ENCODE measurements around the gene PPL.

The PPL gene

DNA sequence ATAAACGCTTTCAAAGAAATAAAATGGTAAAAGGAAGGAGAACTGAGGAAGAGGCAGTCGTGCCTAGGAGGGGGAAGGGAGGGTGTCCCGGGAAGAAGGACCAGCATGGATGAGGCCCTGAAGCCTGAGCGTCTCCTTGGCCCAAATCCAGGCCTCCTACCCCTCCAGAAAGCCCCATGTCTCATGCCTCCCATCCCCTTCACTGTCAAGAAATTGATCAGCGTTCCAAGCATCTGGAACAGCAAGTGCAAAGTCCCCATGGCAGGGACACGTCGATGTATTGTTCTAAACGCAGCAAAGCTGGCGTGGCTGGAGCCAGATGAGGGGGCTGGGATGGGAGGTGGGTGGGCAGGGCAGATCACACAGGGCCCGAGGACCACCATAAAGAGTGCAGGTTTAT is 43.7 kb upstream of the PPL start:
- TF ChIP-seq SALL2 (tag by site-specific recombination; IDR thresholded peaks at IDR 0.05; ENCODE audit: borderline replicate concordance) = no peak
- no peak for TF ChIP-seq YY2 (tag by site-specific recombination; IDR thresholded peaks at IDR 0.05)
- no peak for TF ChIP-seq ZNF155 (tag by site-specific recombination; IDR thresholded peaks at IDR 0.05)
- TF ChIP-seq ZNF518A (tag by site-specific recombination; conservative IDR thresholded peaks at IDR 0.05; ENCODE audit: low read depth) = no peak
- TF ChIP-seq ZNF48 (tag by site-specific recombination; IDR thresholded peaks at IDR 0.05) = no peak
- no peak for TF ChIP-seq ZNF776 (tag by site-specific recombination; IDR thresholded peaks at IDR 0.05; ENCODE audit: borderline replicate concordance)
- TF ChIP-seq, protein P1, sequence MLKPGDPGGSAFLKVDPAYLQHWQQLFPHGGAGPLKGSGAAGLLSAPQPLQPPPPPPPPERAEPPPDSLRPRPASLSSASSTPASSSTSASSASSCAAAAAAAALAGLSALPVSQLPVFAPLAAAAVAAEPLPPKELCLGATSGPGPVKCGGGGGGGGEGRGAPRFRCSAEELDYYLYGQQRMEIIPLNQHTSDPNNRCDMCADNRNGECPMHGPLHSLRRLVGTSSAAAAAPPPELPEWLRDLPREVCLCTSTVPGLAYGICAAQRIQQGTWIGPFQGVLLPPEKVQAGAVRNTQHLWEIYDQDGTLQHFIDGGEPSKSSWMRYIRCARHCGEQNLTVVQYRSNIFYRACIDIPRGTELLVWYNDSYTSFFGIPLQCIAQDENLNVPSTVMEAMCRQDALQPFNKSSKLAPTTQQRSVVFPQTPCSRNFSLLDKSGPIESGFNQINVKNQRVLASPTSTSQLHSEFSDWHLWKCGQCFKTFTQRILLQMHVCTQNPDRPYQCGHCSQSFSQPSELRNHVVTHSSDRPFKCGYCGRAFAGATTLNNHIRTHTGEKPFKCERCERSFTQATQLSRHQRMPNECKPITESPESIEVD (tag by site-specific recombination; IDR thresholded peaks at IDR 0.05) = no peak
- TF ChIP-seq ZNF350 (tag by site-specific recombination; IDR thresholded peaks at IDR 0.05) = no peak
- Histone ChIP-seq H3K27ac (ENCODE audit: extremely low read depth, low read depth, low read length) (no peak overlapping the region), H3K4me1 (ENCODE audit: control insufficient read depth, insufficient read depth, low read length) (no peaks in the 10 kb centered on the region), H3K9me3 (ENCODE audit: control insufficient read depth, insufficient read depth, low read depth, low read length) (no peaks in the 10 kb centered on the region), H3K4me3 (ENCODE audit: low read depth, low read length) (no peak overlapping the region), H3K36me3 (ENCODE audit: control insufficient read depth in 2 of 2, insufficient read depth in 1 of 2, low read length in 2 of 2) (no peaks in the 10 kb centered on the region)
- ChIA-PET POLR2A (no interaction called here), CTCF (no interaction called here)

DNA sequence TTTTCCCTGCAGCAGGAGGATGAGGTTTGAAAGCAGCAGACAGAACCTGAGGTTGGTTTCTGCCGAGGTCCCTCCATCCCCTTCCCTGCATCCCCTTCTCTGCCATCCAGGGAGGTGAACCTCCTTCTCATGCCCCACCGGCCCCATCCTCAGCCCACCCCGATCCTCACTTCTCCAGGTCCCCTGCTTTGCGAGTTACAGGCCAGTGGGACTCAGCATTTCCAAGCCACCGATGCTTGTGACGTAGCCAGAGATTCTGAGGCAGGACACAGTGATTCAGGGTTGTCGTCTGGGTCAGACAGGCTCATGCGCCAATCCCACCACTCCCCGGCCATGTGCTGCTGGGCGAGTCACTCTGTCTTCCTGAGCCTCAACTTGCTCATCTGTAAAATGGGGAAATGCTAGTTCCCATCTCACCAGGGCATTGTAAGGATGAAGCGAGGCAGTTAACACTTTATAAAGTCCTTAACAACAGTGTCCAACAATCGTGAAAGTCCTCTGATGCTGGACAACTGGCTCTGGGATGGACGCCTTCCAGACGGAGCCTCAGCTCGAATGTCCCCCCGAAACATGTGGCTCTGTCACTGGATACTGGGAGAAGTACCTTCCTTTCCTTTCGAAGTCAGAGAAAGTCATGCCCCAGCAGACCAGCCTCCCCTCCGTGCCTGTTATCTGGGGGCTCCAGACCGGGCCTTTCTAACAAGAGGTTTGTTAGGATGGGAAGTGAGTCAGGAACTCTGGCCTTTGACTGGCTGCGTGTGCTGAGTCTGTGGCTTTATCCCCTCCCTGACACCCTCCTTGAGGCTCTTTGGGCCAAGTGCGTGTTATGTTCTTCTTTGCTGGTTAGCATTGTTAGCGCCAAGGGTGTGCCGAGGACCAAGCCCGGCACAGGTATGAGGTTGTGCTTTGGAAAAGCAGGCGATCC is 43.0 kb upstream of the PPL start:
- POLR2A ChIA-PET = no interaction called here
- CTCF ChIA-PET = no interaction called here
- Histone ChIP-seq H3K4me3 (ENCODE audit: low read depth, low read length) (no peak overlapping the region), H3K4me1 (ENCODE audit: control insufficient read depth, insufficient read depth, low read length) (no peaks in the 10 kb centered on the region), H3K27ac (ENCODE audit: extremely low read depth, low read depth, low read length) (no peak overlapping the region), H3K9me3 (ENCODE audit: control insufficient read depth, insufficient read depth, low read depth, low read length) (no peaks in the 10 kb centered on the region), H3K36me3 (ENCODE audit: control insufficient read depth in 2 of 2, insufficient read depth in 1 of 2, low read length in 2 of 2) (no peaks in the 10 kb centered on the region)
- TF ChIP-seq HOXD13 (CRISPR knock-in tag; IDR thresholded peaks at IDR 0.05; ENCODE audit: borderline replicate concordance) (no peak), MYNN (tag by site-specific recombination; IDR thresholded peaks at IDR 0.05; ENCODE audit: borderline replicate concordance) (no peak), KLF1 (tag by site-specific recombination; IDR thresholded peaks at IDR 0.05) (0 out of 2 replicates have a peak, but pooled peaks have one; percentile 10), KLF8 (tag by site-specific recombination; IDR thresholded peaks at IDR 0.05) (no peak), ZNF114 (tag by site-specific recombination; IDR thresholded peaks at IDR 0.05) (no peak), ZNF146 (tag by site-specific recombination; IDR thresholded peaks at IDR 0.05) (no peak), SCRT2 (tag by site-specific recombination; IDR thresholded peaks at IDR 0.05) (no peak)
- TF ChIP-seq, protein P2, sequence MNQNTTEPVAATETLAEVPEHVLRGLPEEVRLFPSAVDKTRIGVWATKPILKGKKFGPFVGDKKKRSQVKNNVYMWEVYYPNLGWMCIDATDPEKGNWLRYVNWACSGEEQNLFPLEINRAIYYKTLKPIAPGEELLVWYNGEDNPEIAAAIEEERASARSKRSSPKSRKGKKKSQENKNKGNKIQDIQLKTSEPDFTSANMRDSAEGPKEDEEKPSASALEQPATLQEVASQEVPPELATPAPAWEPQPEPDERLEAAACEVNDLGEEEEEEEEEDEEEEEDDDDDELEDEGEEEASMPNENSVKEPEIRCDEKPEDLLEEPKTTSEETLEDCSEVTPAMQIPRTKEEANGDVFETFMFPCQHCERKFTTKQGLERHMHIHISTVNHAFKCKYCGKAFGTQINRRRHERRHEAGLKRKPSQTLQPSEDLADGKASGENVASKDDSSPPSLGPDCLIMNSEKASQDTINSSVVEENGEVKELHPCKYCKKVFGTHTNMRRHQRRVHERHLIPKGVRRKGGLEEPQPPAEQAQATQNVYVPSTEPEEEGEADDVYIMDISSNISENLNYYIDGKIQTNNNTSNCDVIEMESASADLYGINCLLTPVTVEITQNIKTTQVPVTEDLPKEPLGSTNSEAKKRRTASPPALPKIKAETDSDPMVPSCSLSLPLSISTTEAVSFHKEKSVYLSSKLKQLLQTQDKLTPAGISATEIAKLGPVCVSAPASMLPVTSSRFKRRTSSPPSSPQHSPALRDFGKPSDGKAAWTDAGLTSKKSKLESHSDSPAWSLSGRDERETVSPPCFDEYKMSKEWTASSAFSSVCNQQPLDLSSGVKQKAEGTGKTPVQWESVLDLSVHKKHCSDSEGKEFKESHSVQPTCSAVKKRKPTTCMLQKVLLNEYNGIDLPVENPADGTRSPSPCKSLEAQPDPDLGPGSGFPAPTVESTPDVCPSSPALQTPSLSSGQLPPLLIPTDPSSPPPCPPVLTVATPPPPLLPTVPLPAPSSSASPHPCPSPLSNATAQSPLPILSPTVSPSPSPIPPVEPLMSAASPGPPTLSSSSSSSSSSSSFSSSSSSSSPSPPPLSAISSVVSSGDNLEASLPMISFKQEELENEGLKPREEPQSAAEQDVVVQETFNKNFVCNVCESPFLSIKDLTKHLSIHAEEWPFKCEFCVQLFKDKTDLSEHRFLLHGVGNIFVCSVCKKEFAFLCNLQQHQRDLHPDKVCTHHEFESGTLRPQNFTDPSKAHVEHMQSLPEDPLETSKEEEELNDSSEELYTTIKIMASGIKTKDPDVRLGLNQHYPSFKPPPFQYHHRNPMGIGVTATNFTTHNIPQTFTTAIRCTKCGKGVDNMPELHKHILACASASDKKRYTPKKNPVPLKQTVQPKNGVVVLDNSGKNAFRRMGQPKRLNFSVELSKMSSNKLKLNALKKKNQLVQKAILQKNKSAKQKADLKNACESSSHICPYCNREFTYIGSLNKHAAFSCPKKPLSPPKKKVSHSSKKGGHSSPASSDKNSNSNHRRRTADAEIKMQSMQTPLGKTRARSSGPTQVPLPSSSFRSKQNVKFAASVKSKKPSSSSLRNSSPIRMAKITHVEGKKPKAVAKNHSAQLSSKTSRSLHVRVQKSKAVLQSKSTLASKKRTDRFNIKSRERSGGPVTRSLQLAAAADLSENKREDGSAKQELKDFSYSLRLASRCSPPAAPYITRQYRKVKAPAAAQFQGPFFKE (tag by site-specific recombination; IDR thresholded peaks at IDR 0.05; ENCODE audit: borderline replicate concordance) = no peak

Measured in HEK293 (cell line).